Panc1 (cell line): Measurements from ENCODE around the gene CA10.

Experiments
- CTCF ChIP-seq: fragments of 450-650 bp; IDR thresholded peaks from 2 replicates; pipeline ENCODE4 v1.5.1; 2017; ENCODE audit warnings: mild to moderate bottlenecking
- POLR2AphosphoS5 ChIP-seq: IDR thresholded peaks from 2 replicates; pipeline ENCODE4 v1.6.1; 2012; ENCODE audit warnings: mild to moderate bottlenecking, low read depth, low read length, moderate library complexity

GRCh38 chr17:52149626-52150025, 8.9 kb downstream of the CA10 start:
- TF ChIP-seq CTCF (no peak), POLR2AphosphoS5 (no peak)
